GM12878 (cell line): Measurements from ENCODE around the gene PHF21B. TPM values are rescaled to one million over a fixed set of nuclear protein-coding genes. Genes with fewer than 3 reads are reported as not detected.

Experiments
- ATAC-seq: fragments of 200-7000 bp; cut with Tn5 transposase; 3 replicates; pipeline ENCODE4 v1.9.1; 2020; ENCODE audit warnings: mild to moderate bottlenecking, moderate library complexity
- BruUV-seq: library from RNA; stranded (reverse); fragments of 400-500 nt; replicated peaks from 2 replicates; lab custom pipeline; 2021; lab: Mats Ljungman, UMichigan
- CTCF ChIA-PET: fragments of 300-600 bp; sonication (Branson Sonifier 250); formaldehyde crosslinking; extraction: SDS; loops from one replicate; lab custom pipeline; 2021; ENCODE audit warnings: inconsistent platforms; lab: Yijun Ruan, JAX
- POLR2A ChIA-PET: fragments of 350-600 bp; formaldehyde crosslinking; extraction: SDS; loops from one replicate; lab custom pipeline; 2021; ENCODE audit warnings: inconsistent platforms; lab: Charles Lee
- RAD21 ChIA-PET: fragments of 300-600 bp; sonication (Branson Sonifier 250); formaldehyde crosslinking; loops from one replicate; lab custom pipeline; 2023; ENCODE audit warnings: antibody characterized with exemption; ENCODE audit not compliant: unreplicated experiment; lab: Charles Lee
- SMC1A ChIA-PET: fragments of 300-600 bp; sonication (Branson Sonifier 250); formaldehyde crosslinking; loops from one replicate; lab custom pipeline; 2023; ENCODE audit not compliant: unreplicated experiment, uncharacterized antibody; lab: Charles Lee
- DNase-seq: peaks from one replicate; pipeline ENCODE4 v3.0.0-alpha.2; 2011; ENCODE audit warnings: low read depth, low spot score
- FAIRE-seq: peaks from 3 replicates; lab custom pipeline; 2011; peaks lifted over from hg19 to GRCh38; lab: Jason Lieb, UNC
- H2AFZ ChIP-seq: 2 replicates; pipeline ENCODE4 v1.6.0; 2011; ENCODE audit warnings: low read depth, low read length, control low read depth; ENCODE audit not compliant: control insufficient read depth
- H3K27ac ChIP-seq: 2 replicates; pipeline ENCODE4 v1.5.1; 2011; ENCODE audit warnings: control low read depth; ENCODE audit not compliant: control insufficient read depth, insufficient read depth
- H3K27me3 ChIP-seq, 2 experiments: replicated peaks in 1 of 2; 2 replicates each; pipeline versions ENCODE4 v1.6.0 to v1.6.1; 2011; ENCODE audit warnings: low read length in 1 of 2; ENCODE audit not compliant: control insufficient read depth in 2 of 2, insufficient read depth in 2 of 2
- H3K36me3 ChIP-seq, 2 experiments: 2 replicates each; pipeline ENCODE4 v1.5.1; 2011; ENCODE audit warnings: low read length in 1 of 2; ENCODE audit not compliant: control insufficient read depth in 2 of 2, insufficient read depth in 2 of 2
- H3K4me1 ChIP-seq: 2 replicates; pipeline ENCODE4 v1.6.1; 2011; ENCODE audit warnings: mild to moderate bottlenecking, low read length, moderate library complexity, mixed read lengths; ENCODE audit not compliant: control insufficient read depth, insufficient read depth
- H3K4me2 ChIP-seq: 2 replicates; pipeline ENCODE4 v1.6.0; 2011; ENCODE audit warnings: control low read depth; ENCODE audit not compliant: control insufficient read depth, insufficient read depth
- H3K4me3 ChIP-seq: fragments of 200-600 bp; sonication (generic); 2 replicates; pipeline ENCODE4 v1.5.1; 2016
- H3K79me2 ChIP-seq: 2 replicates; pipeline ENCODE4 v1.6.0; 2011; ENCODE audit warnings: low read length; ENCODE audit not compliant: control insufficient read depth, insufficient read depth
- H3K9ac ChIP-seq: 2 replicates; pipeline ENCODE4 v1.8.0; 2011; ENCODE audit warnings: low read length, control low read depth, mixed read lengths; ENCODE audit not compliant: control insufficient read depth, insufficient read depth
- H3K9me3 ChIP-seq: replicated peaks from 3 replicates; pipeline ENCODE4 v1.5.1; 2011; ENCODE audit warnings: mild to moderate bottlenecking, low read length; ENCODE audit not compliant: control insufficient read depth, insufficient read depth
- H4K20me1 ChIP-seq: 2 replicates; pipeline ENCODE4 v1.6.0; 2011; ENCODE audit not compliant: control insufficient read depth, insufficient read depth
- BCL11A ChIP-seq: IDR thresholded peaks from 2 replicates; pipeline ENCODE4 v1.6.1; 2011; ENCODE audit warnings: low read depth, low read length
- CREM ChIP-seq: IDR thresholded peaks from 2 replicates; pipeline ENCODE4 v1.6.1; 2014; ENCODE audit warnings: antibody characterized with exemption, low read depth
- ESRRA ChIP-seq: IDR thresholded peaks from 2 replicates; pipeline ENCODE4 v1.6.1; 2012; ENCODE audit warnings: mild to moderate bottlenecking, low read length, improper control_type of control experiment
- EZH2 ChIP-seq: IDR thresholded peaks from 2 replicates; pipeline ENCODE4 v1.6.1; 2012; ENCODE audit warnings: low read depth, mild to moderate bottlenecking, control low read depth, inconsistent platforms, low read length, borderline replicate concordance; ENCODE audit not compliant: control insufficient read depth
- KLF5 ChIP-seq: fragments of 450-650 bp; IDR thresholded peaks from 2 replicates; pipeline ENCODE4 v1.6.1; 2014; ENCODE audit warnings: mild to moderate bottlenecking; ENCODE audit not compliant: partially characterized antibody
- NBN ChIP-seq: fragments of 450-650 bp; IDR thresholded peaks from 2 replicates; pipeline ENCODE4 v1.6.1; 2016
- NFYA ChIP-seq: IDR thresholded peaks from 2 replicates; pipeline ENCODE4 v1.6.1; 2011; ENCODE audit warnings: low read depth, mild to moderate bottlenecking, low read length, improper control_type of control experiment, borderline replicate concordance
- NFYB ChIP-seq: IDR thresholded peaks from 2 replicates; pipeline ENCODE4 v1.6.1; 2011; ENCODE audit warnings: low read depth, mild to moderate bottlenecking, low read length, improper control_type of control experiment, moderate library complexity; ENCODE audit not compliant: insufficient read depth
- SIX5 ChIP-seq: IDR thresholded peaks from 2 replicates; pipeline ENCODE4 v1.6.1; 2011; ENCODE audit warnings: mild to moderate bottlenecking, low read depth, low read length, moderate library complexity; ENCODE audit not compliant: severe bottlenecking
- SMAD1 ChIP-seq: fragments of 450-650 bp; IDR thresholded peaks from 2 replicates; pipeline ENCODE4 v1.6.1; 2018; ENCODE audit warnings: mild to moderate bottlenecking, low read depth; ENCODE audit not compliant: partially characterized antibody
- SREBF1 ChIP-seq: IDR thresholded peaks from 2 replicates; pipeline ENCODE4 v1.6.1; 2012; ENCODE audit warnings: mild to moderate bottlenecking, low read length
- SUZ12 ChIP-seq: fragments of 200-600 bp; sonication (generic); IDR thresholded peaks from one replicate; pipeline ENCODE4 v1.6.1; 2018; ENCODE audit warnings: antibody characterized with exemption, mild to moderate bottlenecking; ENCODE audit not compliant: unreplicated experiment
- TBL1XR1 ChIP-seq: IDR thresholded peaks from 2 replicates; pipeline ENCODE4 v1.6.1; 2012; ENCODE audit warnings: low read depth, low read length, improper control_type of control experiment
- ZNF274 ChIP-seq: IDR thresholded peaks from one replicate; pipeline ENCODE4 v1.8.0; 2011; ENCODE audit not compliant: insufficient read length, insufficient read depth
- ZNF622 ChIP-seq: fragments of 450-650 bp; IDR thresholded peaks from 2 replicates; pipeline ENCODE4 v1.6.1; 2017; ENCODE audit warnings: mild to moderate bottlenecking, inconsistent platforms
- WGBS: methylation state at CpG from one replicate; pipeline ENCODE4 v1.1.6; 2016; ENCODE audit warnings: low lambda C conversion rate; ENCODE audit not compliant: insufficient replicate concordance, insufficient coverage; ENCODE audit errors: missing lambda C conversion rate; 5-methylcytosine and 5-hydroxymethylcytosine counted together
- in situ Hi-C: fragments of 300-500 bp; cut with MboI; formaldehyde crosslinking; loops from 9 replicates; pipeline ENCODE4 v1.14.3; 2018; ENCODE audit warnings: mixed read lengths
- intact Hi-C: fragments of 100-400 bp; cut with micrococcal nuclease; formaldehyde crosslinking; loops from one replicate; pipeline ENCODE4 v1.14.2; 2022; ENCODE audit not compliant: unreplicated experiment
- polyA plus RNA-seq, 11 experiments: library from polyadenylated mRNA; depleted of rRNA in 4 of 11; unstranded in 6 of 11; stranded (reverse) in 5 of 11; fragments of >200 nt; fragmentation: Nextera tagmentation in 4 of 11; fragmentation: Illumina TruSeq in 1 of 11; extraction: Ambion mirVana in 4 of 11; extraction: Trizol in 1 of 11; gene quantifications; 1 replicate in 1 of 11; 2 replicates in 10 of 11; pipeline versions ENCODE4 v1.2.1 to v1.2.3, GENCODE V29; 2011 to 2016; ENCODE audit warnings: inconsistent platforms in 2 of 11, missing spikeins in 2 of 11, low read depth in 1 of 11
- total RNA-seq, 4 experiments: library from RNA; depleted of rRNA in 3 of 4; stranded (reverse); fragments of >200 nt in 3 of 4; fragmentation: Illumina TruSeq in 1 of 4; extraction: Trizol in 1 of 4; gene quantifications; 2 replicates each; pipeline versions ENCODE4 v1.2.1 to v1.2.3, GENCODE V29; 2013 to 2021
- TF ChIP-seq, protein P1 (sequence below): IDR thresholded peaks from 2 replicates; pipeline ENCODE4 v1.6.1; 2012; ENCODE audit warnings: low read depth, low read length, improper control_type of control experiment
- TF ChIP-seq, protein P2 (sequence below): fragments of 450-650 bp; IDR thresholded peaks from 2 replicates; pipeline ENCODE4 v1.6.1; 2017; ENCODE audit warnings: antibody characterized with exemption, mild to moderate bottlenecking, moderate library complexity

The PHF21B gene
- total and polyA plus RNA-seq, 10 of the 15 experiments (the other 5 are each of a cell fraction or from before 2014, with no cell fraction given) = 0.03 to 0.35 TPM; not detected in 8

DNA sequence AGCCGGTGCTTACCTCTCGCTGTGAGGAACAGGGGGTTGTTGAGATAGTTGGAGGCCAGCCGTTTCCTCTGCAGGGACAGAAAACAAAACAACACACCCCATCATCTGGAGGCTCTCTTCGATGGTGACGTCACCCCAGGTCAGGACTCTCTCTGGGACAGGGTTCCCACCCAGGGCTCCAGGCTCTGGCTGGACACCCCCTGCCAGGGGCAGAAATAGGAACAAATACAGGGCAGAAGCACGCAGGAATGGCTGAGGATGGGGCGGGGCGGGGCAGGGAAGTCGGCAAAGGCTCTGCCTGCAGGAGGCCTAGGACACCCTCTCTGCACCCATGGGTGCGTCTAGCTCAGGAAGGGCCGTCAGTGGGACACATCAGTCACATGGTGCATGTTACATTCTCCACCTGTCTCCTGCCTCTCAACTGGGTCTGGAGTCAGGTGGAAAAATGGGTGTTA lies 118.5 kb downstream of the PHF21B start:
- no peak overlapping the region for H3K4me2 ChIP-seq
- H3K9me3 ChIP-seq = no peaks in the 10 kb centered on the region
- no peaks in the 10 kb centered on the region for H3K36me3 ChIP-seq
- SMC1A ChIA-PET = no interaction called here
- no peak overlapping the region for H3K4me3 ChIP-seq
- TF ChIP-seq BCL11A (no peak), NFYB (no peak), ESRRA (no peak), EZH2 (no peak), SIX5 (no peak), SUZ12 (no peak), ZNF622 (no peak), TBL1XR1 (no peak), KLF5 (no peak), ZNF274 (no peak), NBN (no peak), CREM (no peak), SREBF1 (no peak), NFYA (no peak), SMAD1 (no peak)
- TF ChIP-seq, protein P1, sequence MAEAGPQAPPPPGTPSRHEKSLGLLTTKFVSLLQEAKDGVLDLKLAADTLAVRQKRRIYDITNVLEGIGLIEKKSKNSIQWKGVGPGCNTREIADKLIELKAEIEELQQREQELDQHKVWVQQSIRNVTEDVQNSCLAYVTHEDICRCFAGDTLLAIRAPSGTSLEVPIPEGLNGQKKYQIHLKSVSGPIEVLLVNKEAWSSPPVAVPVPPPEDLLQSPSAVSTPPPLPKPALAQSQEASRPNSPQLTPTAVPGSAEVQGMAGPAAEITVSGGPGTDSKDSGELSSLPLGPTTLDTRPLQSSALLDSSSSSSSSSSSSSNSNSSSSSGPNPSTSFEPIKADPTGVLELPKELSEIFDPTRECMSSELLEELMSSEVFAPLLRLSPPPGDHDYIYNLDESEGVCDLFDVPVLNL = no peak
- TF ChIP-seq, protein P2, sequence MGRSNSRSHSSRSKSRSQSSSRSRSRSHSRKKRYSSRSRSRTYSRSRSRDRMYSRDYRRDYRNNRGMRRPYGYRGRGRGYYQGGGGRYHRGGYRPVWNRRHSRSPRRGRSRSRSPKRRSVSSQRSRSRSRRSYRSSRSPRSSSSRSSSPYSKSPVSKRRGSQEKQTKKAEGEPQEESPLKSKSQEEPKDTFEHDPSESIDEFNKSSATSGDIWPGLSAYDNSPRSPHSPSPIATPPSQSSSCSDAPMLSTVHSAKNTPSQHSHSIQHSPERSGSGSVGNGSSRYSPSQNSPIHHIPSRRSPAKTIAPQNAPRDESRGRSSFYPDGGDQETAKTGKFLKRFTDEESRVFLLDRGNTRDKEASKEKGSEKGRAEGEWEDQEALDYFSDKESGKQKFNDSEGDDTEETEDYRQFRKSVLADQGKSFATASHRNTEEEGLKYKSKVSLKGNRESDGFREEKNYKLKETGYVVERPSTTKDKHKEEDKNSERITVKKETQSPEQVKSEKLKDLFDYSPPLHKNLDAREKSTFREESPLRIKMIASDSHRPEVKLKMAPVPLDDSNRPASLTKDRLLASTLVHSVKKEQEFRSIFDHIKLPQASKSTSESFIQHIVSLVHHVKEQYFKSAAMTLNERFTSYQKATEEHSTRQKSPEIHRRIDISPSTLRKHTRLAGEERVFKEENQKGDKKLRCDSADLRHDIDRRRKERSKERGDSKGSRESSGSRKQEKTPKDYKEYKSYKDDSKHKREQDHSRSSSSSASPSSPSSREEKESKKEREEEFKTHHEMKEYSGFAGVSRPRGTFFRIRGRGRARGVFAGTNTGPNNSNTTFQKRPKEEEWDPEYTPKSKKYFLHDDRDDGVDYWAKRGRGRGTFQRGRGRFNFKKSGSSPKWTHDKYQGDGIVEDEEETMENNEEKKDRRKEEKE = no peak
- no peaks in the 10 kb centered on the region for H3K79me2 ChIP-seq
- no peak overlapping the region for H3K27ac ChIP-seq
- FAIRE-seq (no peak), DNase-seq (no peak), ATAC-seq (no peak)
- H4K20me1 ChIP-seq = no peaks in the 10 kb centered on the region
- RAD21 ChIA-PET = no interaction called here
- H2AFZ ChIP-seq = no peak overlapping the region
- H3K9ac ChIP-seq = no peak overlapping the region
- 40% methylated on average over 10 of the region's 11 CpGs for WGBS
- no peaks in the 10 kb centered on the region for H3K27me3 ChIP-seq
- no peaks in the 10 kb centered on the region for H3K4me1 ChIP-seq
- POLR2A ChIA-PET = no interaction called here
- intact Hi-C loops (no loop called here), in situ Hi-C loops (loop anchor here (25.0 kb wide), 1 partner anchor 529 kb away; no protein-coding TSS in a partner anchor)
- CTCF ChIA-PET = no interaction called here
- no TSS peak for BruUV-seq
